ENCODE data around the gene NRXN3. TPM values are rescaled to one million over a fixed set of nuclear protein-coding genes. Genes with fewer than 3 reads are reported as not detected.
A peak's percentile ranks its signal among the peaks of the same experiment; 100 is the strongest.

The NRXN3 gene
- total and polyA plus RNA-seq, 2 experiments from 2014 or later = 1.0 to 1.8 TPM

DNA sequence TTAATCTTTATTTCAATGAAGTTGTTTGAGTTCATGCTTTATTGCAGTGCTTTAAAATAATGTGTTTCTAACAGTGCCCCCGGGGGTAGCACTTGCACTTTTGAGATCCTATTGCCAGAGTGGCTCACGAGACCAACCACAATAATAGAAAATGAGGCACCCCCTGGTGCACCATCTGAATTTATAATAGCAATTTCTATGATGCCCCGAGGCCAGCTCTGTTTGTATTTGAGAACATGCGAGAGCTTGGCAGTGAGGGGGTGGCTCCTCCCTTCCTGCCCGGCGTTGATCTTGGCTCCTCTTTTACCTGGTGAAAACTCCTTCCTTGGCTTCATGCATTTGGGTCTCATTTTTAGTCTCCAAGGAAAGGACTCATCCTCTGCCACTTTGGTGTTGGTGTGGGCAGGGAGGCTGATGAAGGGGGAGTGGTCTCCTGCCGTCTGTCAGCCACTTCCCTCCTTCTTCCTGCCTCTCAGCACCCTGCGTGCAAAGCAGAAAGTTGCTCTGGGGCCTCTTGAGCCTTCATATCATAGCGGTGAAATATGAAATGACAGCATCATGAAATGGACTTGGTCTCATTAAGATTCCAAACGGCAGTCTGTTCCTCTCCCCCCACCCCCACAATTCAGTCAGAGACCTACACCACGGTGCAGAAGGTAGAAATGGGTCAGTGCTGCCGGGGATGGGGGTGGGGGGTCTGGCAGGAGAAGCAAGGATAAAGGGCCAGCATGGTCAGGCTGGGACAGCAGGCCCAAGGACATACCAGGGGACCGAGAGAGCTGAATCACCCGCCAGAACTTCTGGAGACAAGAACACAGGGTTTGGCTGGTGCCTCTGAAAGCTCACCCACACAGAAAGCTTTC is 17.7 kb upstream of the NRXN3 start:
- no peaks in the 10 kb centered on the region for H3K36me3 ChIP-seq (ENCODE audit: insufficient read depth)
- peak overlapping the region; percentile 52 for H2AFZ ChIP-seq
- H3K4me3 ChIP-seq = no peak overlapping the region
- peaks cover 15% of the 10 kb centered on the region for H3K4me1 Mint-ChIP-seq
- ATAC-seq (no peak), DNase-seq (ENCODE audit: low spot score) (no peak)
- no peak overlapping the region for H3K4me3 Mint-ChIP-seq
- no peaks in the 10 kb centered on the region for H3K27me3 ChIP-seq (ENCODE audit: insufficient read depth)
- H3K27ac ChIP-seq (ENCODE audit: low read depth) = no peak overlapping the region
- TF ChIP-seq NANOG (IDR thresholded peaks at IDR 0.05; ENCODE audit: borderline replicate concordance) (no peak), EZH2phosphoT487 (IDR thresholded peaks at IDR 0.05; ENCODE audit: unreplicated experiment) (no peak), EZH2 (IDR thresholded peaks at IDR 0.05; ENCODE audit: low read depth, unreplicated experiment) (no peak), POLR2AphosphoS5 (IDR thresholded peaks at IDR 0.05; ENCODE audit: low read depth) (no peak), ETS1 (IDR thresholded peaks at IDR 0.05) (no peak), ZNF114 (CRISPR knock-in tag; IDR thresholded peaks at IDR 0.05) (no peak), JUNB (IDR thresholded peaks at IDR 0.05; ENCODE audit: unreplicated experiment) (no peak), ZNF331 (CRISPR knock-in tag; IDR thresholded peaks at IDR 0.05; ENCODE audit: low read depth) (no peak), CTCF (conservative IDR thresholded peaks at IDR 0.05; ENCODE audit: low read depth in 2 of 2) (no peak), CREB1 (CRISPR knock-in tag; IDR thresholded peaks at IDR 0.05; ENCODE audit: low read depth) (no peak), REST (IDR thresholded peaks at IDR 0.05; ENCODE audit: unreplicated experiment) (no peak), STAT1 (IDR thresholded peaks at IDR 0.05; ENCODE audit: unreplicated experiment) (no peak)
- TF ChIP-seq, protein P1, sequence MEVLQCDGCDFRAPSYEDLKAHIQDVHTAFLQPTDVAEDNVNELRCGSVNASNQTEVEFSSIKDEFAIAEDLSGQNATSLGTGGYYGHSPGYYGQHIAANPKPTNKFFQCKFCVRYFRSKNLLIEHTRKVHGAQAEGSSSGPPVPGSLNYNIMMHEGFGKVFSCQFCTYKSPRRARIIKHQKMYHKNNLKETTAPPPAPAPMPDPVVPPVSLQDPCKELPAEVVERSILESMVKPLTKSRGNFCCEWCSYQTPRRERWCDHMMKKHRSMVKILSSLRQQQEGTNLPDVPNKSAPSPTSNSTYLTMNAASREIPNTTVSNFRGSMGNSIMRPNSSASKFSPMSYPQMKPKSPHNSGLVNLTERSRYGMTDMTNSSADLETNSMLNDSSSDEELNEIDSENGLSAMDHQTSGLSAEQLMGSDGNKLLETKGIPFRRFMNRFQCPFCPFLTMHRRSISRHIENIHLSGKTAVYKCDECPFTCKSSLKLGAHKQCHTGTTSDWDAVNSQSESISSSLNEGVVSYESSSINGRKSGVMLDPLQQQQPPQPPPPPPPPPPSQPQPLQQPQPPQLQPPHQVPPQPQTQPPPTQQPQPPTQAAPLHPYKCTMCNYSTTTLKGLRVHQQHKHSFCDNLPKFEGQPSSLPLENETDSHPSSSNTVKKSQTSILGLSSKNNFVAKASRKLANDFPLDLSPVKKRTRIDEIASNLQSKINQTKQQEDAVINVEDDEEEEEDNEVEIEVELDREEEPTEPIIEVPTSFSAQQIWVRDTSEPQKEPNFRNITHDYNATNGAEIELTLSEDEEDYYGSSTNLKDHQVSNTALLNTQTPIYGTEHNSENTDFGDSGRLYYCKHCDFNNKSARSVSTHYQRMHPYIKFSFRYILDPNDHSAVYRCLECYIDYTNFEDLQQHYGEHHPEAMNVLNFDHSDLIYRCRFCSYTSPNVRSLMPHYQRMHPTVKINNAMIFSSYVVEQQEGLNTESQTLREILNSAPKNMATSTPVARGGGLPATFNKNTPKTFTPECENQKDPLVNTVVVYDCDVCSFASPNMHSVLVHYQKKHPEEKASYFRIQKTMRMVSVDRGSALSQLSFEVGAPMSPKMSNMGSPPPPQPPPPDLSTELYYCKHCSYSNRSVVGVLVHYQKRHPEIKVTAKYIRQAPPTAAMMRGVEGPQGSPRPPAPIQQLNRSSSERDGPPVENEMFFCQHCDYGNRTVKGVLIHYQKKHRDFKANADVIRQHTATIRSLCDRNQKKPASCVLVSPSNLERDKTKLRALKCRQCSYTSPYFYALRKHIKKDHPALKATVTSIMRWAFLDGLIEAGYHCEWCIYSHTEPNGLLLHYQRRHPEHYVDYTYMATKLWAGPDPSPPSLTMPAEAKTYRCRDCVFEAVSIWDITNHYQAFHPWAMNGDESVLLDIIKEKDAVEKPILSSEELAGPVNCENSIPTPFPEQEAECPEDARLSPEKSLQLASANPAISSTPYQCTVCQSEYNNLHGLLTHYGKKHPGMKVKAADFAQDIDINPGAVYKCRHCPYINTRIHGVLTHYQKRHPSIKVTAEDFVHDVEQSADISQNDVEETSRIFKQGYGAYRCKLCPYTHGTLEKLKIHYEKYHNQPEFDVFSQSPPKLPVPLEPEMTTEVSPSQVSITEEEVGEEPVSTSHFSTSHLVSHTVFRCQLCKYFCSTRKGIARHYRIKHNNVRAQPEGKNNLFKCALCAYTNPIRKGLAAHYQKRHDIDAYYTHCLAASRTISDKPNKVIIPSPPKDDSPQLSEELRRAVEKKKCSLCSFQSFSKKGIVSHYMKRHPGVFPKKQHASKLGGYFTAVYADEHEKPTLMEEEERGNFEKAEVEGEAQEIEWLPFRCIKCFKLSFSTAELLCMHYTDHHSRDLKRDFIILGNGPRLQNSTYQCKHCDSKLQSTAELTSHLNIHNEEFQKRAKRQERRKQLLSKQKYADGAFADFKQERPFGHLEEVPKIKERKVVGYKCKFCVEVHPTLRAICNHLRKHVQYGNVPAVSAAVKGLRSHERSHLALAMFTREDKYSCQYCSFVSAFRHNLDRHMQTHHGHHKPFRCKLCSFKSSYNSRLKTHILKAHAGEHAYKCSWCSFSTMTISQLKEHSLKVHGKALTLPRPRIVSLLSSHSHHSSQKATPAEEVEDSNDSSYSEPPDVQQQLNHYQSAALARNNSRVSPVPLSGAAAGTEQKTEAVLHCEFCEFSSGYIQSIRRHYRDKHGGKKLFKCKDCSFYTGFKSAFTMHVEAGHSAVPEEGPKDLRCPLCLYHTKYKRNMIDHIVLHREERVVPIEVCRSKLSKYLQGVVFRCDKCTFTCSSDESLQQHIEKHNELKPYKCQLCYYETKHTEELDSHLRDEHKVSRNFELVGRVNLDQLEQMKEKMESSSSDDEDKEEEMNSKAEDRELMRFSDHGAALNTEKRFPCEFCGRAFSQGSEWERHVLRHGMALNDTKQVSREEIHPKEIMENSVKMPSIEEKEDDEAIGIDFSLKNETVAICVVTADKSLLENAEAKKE (CRISPR knock-in tag; IDR thresholded peaks at IDR 0.05) = no peak
- H3K27ac Mint-ChIP-seq = peak overlapping the region; percentile 15; the same call in 1 of the 2 replicates
- no peaks in the 10 kb centered on the region for H3F3A ChIP-seq (replicated peaks; ENCODE audit: low read depth)
- H3K79me2 ChIP-seq (replicated peaks; ENCODE audit: insufficient read depth) = no peaks in the 10 kb centered on the region
- peaks cover 6% of the 10 kb centered on the region for H3K4me1 ChIP-seq (ENCODE audit: insufficient read depth)
- H3K27me3 Mint-ChIP-seq (ENCODE audit: insufficient read depth, low read depth, poor library complexity) = peaks cover 2% of the 10 kb centered on the region
- no peaks in the 10 kb centered on the region for H3K36me3 Mint-ChIP-seq (ENCODE audit: low read depth)
- H3K9me2 ChIP-seq (ENCODE audit: insufficient read depth) = no peaks in the 10 kb centered on the region
- H3K4me2 ChIP-seq = no peak overlapping the region
- H3K9me3 Mint-ChIP-seq = no peaks in the 10 kb centered on the region
- no peaks in the 10 kb centered on the region for H4K20me1 ChIP-seq (replicated peaks; ENCODE audit: insufficient read depth)

Data from GM23338 (cell line).